ENCODE data around the gene RFWD3.

GRCh38 chr16:74641969-74642368 lies 24.7 kb downstream of the RFWD3 start:
- TF ChIP-seq CTCF (IDR thresholded peaks at IDR 0.05) (no peak), POLR2A (IDR thresholded peaks at IDR 0.05) (no peak)

Data from testis (tissue), 2 donors.